Activated T-cell treated with anti-CD3 and anti-CD28 coated beads, Interleukin-2, amount 50 U/mL, for 72 hours (primary cell): ENCODE data around the gene CKS2. TPM values are rescaled to one million over a fixed set of nuclear protein-coding genes. Genes with fewer than 3 reads are reported as not detected.
"Not testable (repeated sequence)": the region's sequence is repeated elsewhere in the genome, so short reads cannot be mapped to it uniquely, and the experiment has no call there.

Experiments used
- ATAC-seq, 2 donors: fragments of 150-1000 bp; cut with Tn5 transposase; replicated peaks in 1 of 2; 2 replicates each; pipeline ENCODE4 v1.10.0; 2021; ENCODE audit warnings: moderate library complexity in 2 of 2, mild to moderate bottlenecking in 1 of 2
- DNase-seq, 2 donors: peaks; one replicate each; pipeline ENCODE4 v3.0.0; 2021 to 2022; ENCODE audit warnings: mixed read lengths in 1 of 2
- H3K27ac Mint-ChIP-seq: one replicate; pipeline ENCODE4 v1.8.0; 2022; ENCODE audit warnings: mild to moderate bottlenecking, moderate library complexity, mixed read lengths
- H3K27me3 Mint-ChIP-seq: one replicate; pipeline ENCODE4 v1.8.0; 2022; ENCODE audit warnings: low read depth, mixed read lengths
- H3K36me3 Mint-ChIP-seq, 2 donors: one replicate each; pipeline ENCODE4 v1.8.0; 2022; ENCODE audit warnings: mixed read lengths in 2 of 2, mild to moderate bottlenecking in 1 of 2; ENCODE audit not compliant: insufficient read depth in 2 of 2
- H3K4me1 Mint-ChIP-seq: one replicate; pipeline ENCODE4 v1.8.0; 2022; ENCODE audit warnings: low read depth, mixed read lengths
- H3K4me3 Mint-ChIP-seq, 2 donors: one replicate each; pipeline ENCODE4 v1.8.0; 2022; ENCODE audit warnings: mild to moderate bottlenecking in 2 of 2, mixed read lengths in 2 of 2, moderate library complexity in 2 of 2
- H3K9me3 Mint-ChIP-seq, 2 donors: one replicate each; pipeline ENCODE4 v1.8.0; 2022; ENCODE audit warnings: mixed read lengths in 2 of 2
- total RNA-seq, 2 donors: library from RNA; stranded (reverse); gene quantifications; one replicate each; pipeline ENCODE4 v1.2.3, GENCODE V29; 2022

Gene CKS2
- total RNA-seq, 2 donors from 2014 or later, result 145 to 155 TPM

- ATAC-seq, result no peak
- H3K27ac Mint-ChIP-seq, result no peak overlapping the region
- H3K36me3 Mint-ChIP-seq, result peaks cover 0 to 7% of the 10 kb centered on the region in 2 donors
- H3K9me3 Mint-ChIP-seq, result peaks cover 0 to 3% of the 10 kb centered on the region in 2 donors
- no peak overlapping the region for H3K4me3 Mint-ChIP-seq
- peaks cover 8% of the 10 kb centered on the region for H3K27me3 Mint-ChIP-seq
- H3K4me1 Mint-ChIP-seq, result no peaks in the 10 kb centered on the region
- DNase-seq, result no peak
Observed at GRCh38 chr9:89293014-89293413, 18.0 kb upstream of the CKS2 start.

GRCh38 chr9:89295400-89295799 is 15.6 kb upstream of the CKS2 start:
- Mint-ChIP-seq H3K4me1 (no peaks in the 10 kb centered on the region), H3K27ac (no peak overlapping the region), H3K4me3 (no peak overlapping the region), H3K27me3 (peaks cover 8% of the 10 kb centered on the region), H3K36me3 (peaks cover 0 to 7% of the 10 kb centered on the region in 2 donors), H3K9me3 (peaks cover 0 to 3% of the 10 kb centered on the region in 2 donors)
- DNase-seq, result no peak
- ATAC-seq, result no peak

- not testable (repeated sequence) for H3K27ac Mint-ChIP-seq, H3K4me3 Mint-ChIP-seq, ATAC-seq, H3K36me3 Mint-ChIP-seq, H3K9me3 Mint-ChIP-seq, H3K27me3 Mint-ChIP-seq, H3K4me1 Mint-ChIP-seq, DNase-seq
Observed at GRCh38 chr9:89301996-89302395, 9.0 kb upstream of the CKS2 start.

GRCh38 chr9:89304020-89304833 is 6.8 kb upstream of the CKS2 start:
- DNase-seq (no peak), ATAC-seq (no peak)
- Mint-ChIP-seq H3K9me3 (no peaks in the 10 kb centered on the region), H3K36me3 (peaks cover 0 to 1% of the 10 kb centered on the region in 2 donors), H3K27ac (no peak overlapping the region), H3K4me1 (peaks cover 9% of the 10 kb centered on the region), H3K27me3 (no peaks in the 10 kb centered on the region), H3K4me3 (no peak overlapping the region)

GRCh38 chr9:89304834-89305188 is 6.2 kb upstream of the CKS2 start:
- H3K4me1 Mint-ChIP-seq, result peaks cover 15% of the 10 kb centered on the region

GRCh38 chr9:89305868-89306267 is 5.1 kb upstream of the CKS2 start:
- H3K9me3 Mint-ChIP-seq, result no peaks in the 10 kb centered on the region
- no peaks in the 10 kb centered on the region for H3K27me3 Mint-ChIP-seq
- DNase-seq (no peak), ATAC-seq (no peak)
- H3K36me3 Mint-ChIP-seq, result peaks cover 0 to 2% of the 10 kb centered on the region in 2 donors
- no peak overlapping the region for H3K27ac Mint-ChIP-seq
- H3K4me3 Mint-ChIP-seq, result no peak overlapping the region
- peaks cover 18% of the 10 kb centered on the region for H3K4me1 Mint-ChIP-seq

More at GRCh38 chr9:89304834-89305188, 6.2 kb upstream of the CKS2 start:
- ATAC-seq (no peak), DNase-seq (no peak)
- H3K27me3 Mint-ChIP-seq, result no peaks in the 10 kb centered on the region
- no peak overlapping the region for H3K27ac Mint-ChIP-seq
- no peak overlapping the region for H3K4me3 Mint-ChIP-seq
- no peaks in the 10 kb centered on the region for H3K9me3 Mint-ChIP-seq
- H3K36me3 Mint-ChIP-seq, result peaks cover 0 to 1% of the 10 kb centered on the region in 2 donors

GRCh38 chr9:89309166-89309565 is 1.8 kb upstream of the CKS2 start:
- Mint-ChIP-seq H3K36me3 (peaks cover 2 to 13% of the 10 kb centered on the region in 2 donors), H3K27ac (peak overlapping the region; percentile 91), H3K4me3 (peak overlapping the region; percentile 93 to 97), H3K9me3 (no peaks in the 10 kb centered on the region), H3K27me3 (no peaks in the 10 kb centered on the region), H3K4me1 (peaks cover 30% of the 10 kb centered on the region)
- ATAC-seq (no peak), DNase-seq (no peak)

- no peaks in the 10 kb centered on the region for H3K27me3 Mint-ChIP-seq
- no peaks in the 10 kb centered on the region for H3K9me3 Mint-ChIP-seq
- peak overlapping the region; percentile 93 to 97 for H3K4me3 Mint-ChIP-seq
- ATAC-seq, result no peak
- H3K36me3 Mint-ChIP-seq, result peaks cover 2 to 15% of the 10 kb centered on the region in 2 donors
- peak overlapping the region; percentile 91 for H3K27ac Mint-ChIP-seq
- peaks cover 37% of the 10 kb centered on the region for H3K4me1 Mint-ChIP-seq
- no peak for DNase-seq
Observed at GRCh38 chr9:89309608-89310474, 1.2 kb upstream of the CKS2 start.

GRCh38 chr9:89311346-89312221 is 589 bp downstream of the CKS2 start:
- Mint-ChIP-seq H3K36me3 (peaks cover 2 to 28% of the 10 kb centered on the region in 2 donors), H3K9me3 (no peaks in the 10 kb centered on the region), H3K27me3 (no peaks in the 10 kb centered on the region), H3K27ac (peak overlapping the region; percentile 91), H3K4me1 (peaks cover 53% of the 10 kb centered on the region), H3K4me3 (peak overlapping the region; percentile 93 to 97)
- DNase-seq, result no peak
- no peak for ATAC-seq

- Mint-ChIP-seq H3K4me3 (peak overlapping the region; percentile 93 to 97), H3K27ac (peak overlapping the region; percentile 93), H3K36me3 (peaks cover 2 to 32% of the 10 kb centered on the region in 2 donors), H3K4me1 (peaks cover 55% of the 10 kb centered on the region), H3K9me3 (no peaks in the 10 kb centered on the region), H3K27me3 (no peaks in the 10 kb centered on the region)
- ATAC-seq, result no peak
- peak in 1 of 2 donors; percentile 11 for DNase-seq
Observed at GRCh38 chr9:89312222-89312571, 1.2 kb downstream of the CKS2 start.

- peak; percentile 12 to 29 for DNase-seq
- ATAC-seq, result no peak
- H3K4me1 Mint-ChIP-seq, result peaks cover 64% of the 10 kb centered on the region
- H3K4me3 Mint-ChIP-seq, result peak overlapping the region; percentile 93 to 97
- H3K27ac Mint-ChIP-seq, result peak overlapping the region; percentile 89
- H3K36me3 Mint-ChIP-seq, result peaks cover 6 to 41% of the 10 kb centered on the region in 2 donors
- H3K9me3 Mint-ChIP-seq, result no peaks in the 10 kb centered on the region
- H3K27me3 Mint-ChIP-seq, result no peaks in the 10 kb centered on the region
Observed at GRCh38 chr9:89313842-89314241, 2.8 kb downstream of the CKS2 start.

- Mint-ChIP-seq H3K36me3 (peaks cover 6 to 42% of the 10 kb centered on the region in 2 donors), H3K27ac (peak overlapping the region; percentile 89), H3K4me1 (peaks cover 67% of the 10 kb centered on the region), H3K9me3 (no peaks in the 10 kb centered on the region), H3K27me3 (no peaks in the 10 kb centered on the region), H3K4me3 (peak overlapping the region; percentile 93 to 97)
- no peak for DNase-seq
- no peak for ATAC-seq
Observed at GRCh38 chr9:89314955-89315354, 4.0 kb downstream of the CKS2 start.
